Neural cell (in vitro differentiated cells): ENCODE results near the gene NCK2.

Experiments used
- CTCF ChIP-seq: fragments of 450-650 bp; IDR thresholded peaks from 2 replicates; pipeline ENCODE4 v1.5.1; 2014; ENCODE audit warnings: antibody characterized with exemption, mild to moderate bottlenecking, moderate library complexity; ENCODE audit not compliant: poor library complexity, severe bottlenecking
- EZH2 ChIP-seq: fragments of 200-600, 300-800 bp; shearing (Covaris generic), sonication (generic); IDR thresholded peaks from 2 replicates; pipeline ENCODE4 v1.6.1; 2014; ENCODE audit warnings: antibody characterized with exemption, low read length, borderline replicate concordance, mild to moderate bottlenecking; ENCODE audit not compliant: insufficient read depth, poor library complexity, severe bottlenecking
- POLR2AphosphoS5 ChIP-seq: IDR thresholded peaks from 2 replicates; pipeline ENCODE4 v1.6.1; 2012
- RAD21 ChIP-seq: fragments of 450-650 bp; conservative IDR thresholded peaks from 2 replicates; pipeline ENCODE4 v1.6.1; 2014; ENCODE audit warnings: antibody characterized with exemption, mild to moderate bottlenecking, moderate library complexity

DNA sequence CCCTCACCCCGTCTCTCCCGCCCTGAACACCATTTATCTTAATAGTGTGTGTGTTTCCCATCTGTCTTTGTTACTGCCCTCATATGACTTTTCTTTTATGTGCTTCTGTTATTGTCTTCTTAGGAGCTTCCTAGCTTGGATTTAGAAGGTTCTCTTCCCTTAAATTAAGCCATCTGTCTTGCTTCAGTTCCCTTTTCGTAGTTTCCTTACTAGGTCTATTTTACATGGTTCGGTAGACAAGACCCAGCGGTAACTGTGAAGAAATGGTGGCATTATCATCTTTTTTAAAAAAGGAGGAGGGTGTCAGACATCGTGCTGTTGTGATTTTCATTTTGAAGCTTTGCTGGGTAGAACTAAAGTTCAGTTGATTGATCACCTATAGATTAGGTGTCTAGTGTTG lies 10.3 kb downstream of the NCK2 start:
- no peak for TF ChIP-seq RAD21
- TF ChIP-seq CTCF, result no peak
- TF ChIP-seq EZH2, result no peak
- TF ChIP-seq POLR2AphosphoS5, result no peak
